Transverse colon (tissue), 4 donors: ENCODE measurements around the gene KCNJ1. TPM values are rescaled to one million over a fixed set of nuclear protein-coding genes. Genes with fewer than 3 reads are reported as not detected.

Experiments used
- DNase-seq: peaks from one replicate; pipeline ENCODE4 v3.0.0-alpha.2; 2019
- H3K27ac ChIP-seq, 4 donors: fragments of 200-600 bp; sonication (generic); 2 replicates each; pipeline ENCODE4 v1.5.1; 2016 to 2018; ENCODE audit warnings: inconsistent platforms in 4 of 4
- H3K27me3 ChIP-seq: fragments of 200-600 bp; sonication (generic); 2 replicates; pipeline ENCODE4 v1.5.1; 2017; ENCODE audit warnings: inconsistent platforms
- H3K36me3 ChIP-seq, 4 donors: fragments of 200-600 bp; sonication (generic); 2 replicates each; pipeline ENCODE4 v1.5.1; 2017 to 2019; ENCODE audit warnings: inconsistent platforms in 4 of 4
- H3K4me1 ChIP-seq, 4 donors: fragments of 200-600 bp; sonication (generic); 2 replicates each; pipeline ENCODE4 v1.5.1; 2017 to 2020; ENCODE audit warnings: inconsistent platforms in 4 of 4
- H3K4me3 ChIP-seq, 4 donors: fragments of 200-600 bp; sonication (generic); 1 replicate in 1 of 4; 2 replicates in 3 of 4; pipeline versions ENCODE4 v1.5.1 to v1.6.1; 2017 to 2019; ENCODE audit warnings: inconsistent platforms in 4 of 4
- H3K9me3 ChIP-seq, 2 donors: fragments of 200-600 bp; sonication (generic); 2 replicates each; pipeline ENCODE4 v1.5.1; 2017 to 2019; ENCODE audit warnings: inconsistent platforms in 2 of 2
- CTCF ChIP-seq, 5 experiments: fragments of 200-600 bp in 3 of 5; fragments of 450-650 bp in 2 of 5; sonication (generic) in 3 of 5; IDR thresholded peaks; 1 replicate in 2 of 5; 2 replicates in 3 of 5; pipeline ENCODE4 v1.5.1; 2016 to 2017; ENCODE audit warnings: antibody characterized with exemption in 5 of 5, inconsistent platforms in 3 of 5, mild to moderate bottlenecking in 2 of 5, moderate library complexity in 1 of 5
- EP300 ChIP-seq: sonication (generic); formaldehyde crosslinking; IDR thresholded peaks from one replicate; pipeline ENCODE4 v1.6.1; 2017; ENCODE audit warnings: antibody characterized with exemption, low read depth
- POLR2A ChIP-seq: fragments of 450-650 bp; IDR thresholded peaks from one replicate; pipeline ENCODE4 v1.6.1; 2016; ENCODE audit warnings: antibody characterized with exemption, mild to moderate bottlenecking, moderate library complexity
- POLR2AphosphoS5 ChIP-seq, 3 donors: sonication (generic); formaldehyde crosslinking; IDR thresholded peaks; one replicate each; pipeline ENCODE4 v1.6.1; 2016; ENCODE audit warnings: antibody characterized with exemption in 3 of 3
- WGBS, 2 donors: methylation state at CpG; one replicate each; pipeline ENCODE4 v1.1.5; 2018; ENCODE audit warnings: low coverage in 1 of 2; 5-methylcytosine and 5-hydroxymethylcytosine counted together
- in situ Hi-C, 4 donors: fragments of 200-750 bp; cut with MboI; loops; one replicate each; pipeline versions ENCODE4 v1.15.0 to v1.15.1; 2017; ENCODE audit warnings: low sequenced_read_pairs in 3 of 4, low pct_ligation_motif_present in 1 of 4, low pct_unique_long_range_greater_than_20kb in 1 of 4
- intact Hi-C: fragments of 100-400 bp; cut with DNase I; formaldehyde crosslinking; loops from one replicate; pipeline ENCODE4 v1.15.1; 2023; ENCODE audit warnings: low total_unique reads
- total RNA-seq, 4 donors: library from RNA; depleted of rRNA; stranded (reverse); fragments of >200 nt; gene quantifications; one replicate each; pipeline ENCODE4 v1.1.0, GENCODE V29; 2016

Gene KCNJ1
- total RNA-seq, 4 donors from 2014 or later, result not detected

GRCh38 chr11:128865490-128865889 is 1.6 kb downstream of the KCNJ1 start:
- Histone ChIP-seq H3K27ac (no peak overlapping the region), H3K4me1 (no peaks in the 10 kb centered on the region), H3K9me3 (no peaks in the 10 kb centered on the region), H3K4me3 (no peak overlapping the region), H3K27me3 (no peaks in the 10 kb centered on the region), H3K36me3 (no peaks in the 10 kb centered on the region)
- TF ChIP-seq EP300, result no peak
- no peak for TF ChIP-seq POLR2AphosphoS5 (IDR thresholded peaks at IDR 0.05)
- TF ChIP-seq CTCF (IDR thresholded peaks at IDR 0.05), result no peak
- no peak for DNase-seq
- intact Hi-C loops (no loop called here), in situ Hi-C loops (no loop called here)
- 71% methylated on average over 1 of the region's 1 CpG; no CpG with 5 or more reads in 1 of the 2 donors for WGBS, 2 donors

GRCh38 chr11:128862908-128863660 is 4.0 kb downstream of the KCNJ1 start:
- H3K36me3 ChIP-seq, result no peaks in the 10 kb centered on the region
- peaks cover 0 to 6% (median 0%) of the 10 kb centered on the region in 4 donors for H3K4me1 ChIP-seq
- WGBS, 2 donors, result 69 to 84% methylated on average over 3 to 4 of the region's 4 CpGs
- intact Hi-C loops (no loop called here), in situ Hi-C loops (no loop called here)
- TF ChIP-seq EP300 (no peak), CTCF (IDR thresholded peaks at IDR 0.05) (no peak), POLR2A (no peak), POLR2AphosphoS5 (IDR thresholded peaks at IDR 0.05) (no peak)
- no peaks in the 10 kb centered on the region for H3K9me3 ChIP-seq
- no peak overlapping the region for H3K4me3 ChIP-seq
- no peak for DNase-seq
- no peak overlapping the region for H3K27ac ChIP-seq
- H3K27me3 ChIP-seq, result no peaks in the 10 kb centered on the region

GRCh38 chr11:128862406-128862805 is 4.7 kb downstream of the KCNJ1 start:
- TF ChIP-seq CTCF (IDR thresholded peaks at IDR 0.05) (no peak), POLR2A (no peak), POLR2AphosphoS5 (IDR thresholded peaks at IDR 0.05) (no peak), EP300 (no peak)
- Histone ChIP-seq H3K27ac (no peak overlapping the region), H3K27me3 (no peaks in the 10 kb centered on the region), H3K4me1 (peaks cover 0 to 6% (median 0%) of the 10 kb centered on the region in 4 donors), H3K9me3 (no peaks in the 10 kb centered on the region), H3K36me3 (no peaks in the 10 kb centered on the region), H3K4me3 (no peak overlapping the region)
- intact Hi-C loops (no loop called here), in situ Hi-C loops (no loop called here)
- no peak for DNase-seq
- WGBS, 2 donors, result 85% methylated on average over 7 of the region's 9 CpGs; no CpG with 5 or more reads in 1 of the 2 donors

GRCh38 chr11:128860571-128861361 is 6.3 kb downstream of the KCNJ1 start:
- WGBS, 2 donors, result 87 to 97% methylated on average over 5 to 16 of the region's 16 CpGs
- intact Hi-C loops, result no loop called here
- TF ChIP-seq CTCF (IDR thresholded peaks at IDR 0.05), result no peak
- no peak for TF ChIP-seq EP300
- TF ChIP-seq POLR2A, result no peak
- no peak for TF ChIP-seq POLR2AphosphoS5 (IDR thresholded peaks at IDR 0.05)

More at GRCh38 chr11:128860571-128861361, 6.3 kb downstream of the KCNJ1 start:
- no peaks in the 10 kb centered on the region for H3K36me3 ChIP-seq
- H3K27me3 ChIP-seq, result no peaks in the 10 kb centered on the region
- H3K9me3 ChIP-seq, result no peaks in the 10 kb centered on the region
- DNase-seq, result no peak
- in situ Hi-C loops, result no loop called here
- H3K27ac ChIP-seq, result no peak overlapping the region
- H3K4me1 ChIP-seq, result peaks cover 0 to 6% (median 0%) of the 10 kb centered on the region in 4 donors
- H3K4me3 ChIP-seq, result no peak overlapping the region
